Measurements from ENCODE around the gene HAGH. TPM values are rescaled to one million over a fixed set of nuclear protein-coding genes. Genes with fewer than 3 reads are reported as not detected.

Gene HAGH
- total RNA-seq (2021): 36.0 to 43.1 TPM (median 38.2 TPM) in 3 replicates
- percentile 46 among the genes with signal in this experiment for Bru-seq, nascent RNA
- long read RNA-seq, experiment 1, transcript HAGH-201 (10 exons, 1,257 nt): minor isoform, 16 of 60 reads
- long read RNA-seq, experiment 1, transcript HAGH-202 (9 exons, 2,984 nt): major isoform, 27 of 60 reads
- long read RNA-seq, experiment 1, partial matches to known transcripts: 8 of 60 reads
- long read RNA-seq, experiment 1, other reads (novel, unspliced or antisense): 9 of 60 reads
- long read RNA-seq, experiment 2, transcript HAGH-202 (9 exons, 2,984 nt): major isoform, 17 of 51 reads
- long read RNA-seq, experiment 2, transcript HAGH-201 (10 exons, 1,257 nt): minor isoform, 5 of 51 reads
- long read RNA-seq, experiment 2, partial matches to known transcripts: 8 of 51 reads
- long read RNA-seq, experiment 2, other reads (novel, unspliced or antisense): 18 of 51 reads
- long read RNA-seq, experiment 3, partial matches to known transcripts: 2 of 2 reads
- long read RNA-seq, experiment 3, other reads (novel, unspliced or antisense): 0 of 2 reads

DNA sequence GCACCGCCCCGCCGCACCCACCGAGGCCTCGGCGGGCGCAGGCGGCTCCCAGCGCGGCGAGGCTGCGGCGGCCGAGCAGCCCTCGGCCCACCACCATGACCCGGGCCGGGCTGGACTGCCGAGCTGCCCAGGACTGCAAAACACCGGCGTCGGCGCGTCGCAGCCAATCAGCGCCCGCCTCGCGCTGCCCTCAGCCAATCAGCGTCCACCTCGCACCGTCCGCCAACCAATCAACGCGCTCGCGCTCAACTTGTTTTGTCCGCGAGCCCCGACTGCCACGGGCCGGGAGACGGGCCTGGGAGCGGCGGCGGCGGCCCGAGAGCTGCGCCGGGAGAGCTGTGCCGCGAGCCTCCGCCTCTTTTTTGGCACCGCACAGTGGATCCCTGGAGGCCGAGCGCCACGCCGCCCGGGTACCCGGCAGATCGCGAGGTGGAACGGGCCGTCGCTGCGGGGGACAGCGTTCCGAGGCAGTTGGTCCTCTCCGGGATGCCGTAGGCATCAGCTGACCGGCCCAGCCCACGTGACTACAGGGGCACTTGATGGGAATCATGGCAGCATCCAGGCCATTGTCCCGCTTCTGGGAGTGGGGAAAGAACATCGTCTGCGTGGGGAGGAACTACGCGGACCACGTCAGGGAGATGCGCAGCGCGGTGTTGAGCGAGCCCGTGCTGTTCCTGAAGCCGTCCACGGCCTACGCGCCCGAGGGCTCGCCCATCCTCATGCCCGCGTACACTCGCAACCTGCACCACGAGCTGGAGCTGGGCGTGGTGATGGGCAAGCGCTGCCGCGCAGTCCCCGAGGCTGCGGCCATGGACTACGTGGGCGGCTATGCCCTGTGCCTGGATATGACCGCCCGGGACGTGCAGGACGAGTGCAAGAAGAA, at the start of gene HAGH, which contains the start of gene FAHD1:
TSS of gene HAGH (minus strand) at position 135 of the 883 bp plus-strand sequence. CDS start at position 97, 38 bp downstream.
TSS of gene FAHD1 (plus strand) at position 516 of the 883 bp plus-strand sequence. CDS start at position 549, 33 bp downstream.
- ChIA-PET POLR2A (interaction anchor here (0.6 to 1.1 kb wide), 4 partner anchors 33 to 138 kb away, joined by 3 to 4 read pairs (median 4); partner anchors contain the start of genes IGFALS, NUBP2, RPS2 and SPSB3), CTCF (interaction anchor here (0.5 to 1.6 kb wide), 4 partner anchors 14 to 114 kb away, joined by 3 to 6 read pairs (median 3); partner anchors contain the start of genes NUBP2 and SPSB3)
- DNase-seq (ENCODE audit: low spot score): peak; percentile 92
- Mint-ChIP-seq H3K9me3 (no peaks in the 10 kb centered on the region), H3K27ac (peak within 1 kb of the TSS; percentile 91), H3K4me3 (peak within 1 kb of the TSS; percentile 95), H3K27me3 (ENCODE audit: low read depth) (peaks cover 2% of the 10 kb centered on the region; the same call in 1 of the 2 replicates), H3K36me3 (no peaks in the 10 kb centered on the region), H3K4me1 (peaks cover 19% of the 10 kb centered on the region)
- peak; percentile 88 for ATAC-seq
- TF ChIP-seq SP1 (CRISPR knock-in tag; conservative IDR thresholded peaks at IDR 0.05) (peak; percentile 56; the same call in 1 of the 2 replicates), ESRRA (CRISPR knock-in tag; IDR thresholded peaks at IDR 0.05; ENCODE audit: borderline replicate concordance) (peak; percentile 91), ATF1 (CRISPR knock-in tag; IDR thresholded peaks at IDR 0.05) (peak; percentile 92; the same call in 1 of the 2 replicates), FOXK1 (CRISPR knock-in tag; IDR thresholded peaks at IDR 0.05) (peak; percentile 96), OVOL2 (CRISPR knock-in tag; IDR thresholded peaks at IDR 0.05; ENCODE audit: borderline replicate concordance) (no peak), USF1 (CRISPR knock-in tag; IDR thresholded peaks at IDR 0.05) (peak; percentile 100), TP53 (CRISPR knock-in tag; IDR thresholded peaks at IDR 0.05) (no peak), NFE2L1 (CRISPR knock-in tag; IDR thresholded peaks at IDR 0.05) (0 out of 2 replicates have a peak, but pooled peaks have one; percentile 73), ZNF671 (CRISPR knock-in tag; IDR thresholded peaks at IDR 0.05) (no peak), HMGA2 (CRISPR knock-in tag; IDR thresholded peaks at IDR 0.05) (no peak), CREM (CRISPR knock-in tag; IDR thresholded peaks at IDR 0.05) (peak; percentile 73; the same call in 1 of the 2 replicates), ZNF121 (CRISPR knock-in tag; IDR thresholded peaks at IDR 0.05) (no peak), TEAD1 (CRISPR knock-in tag; IDR thresholded peaks at IDR 0.05) (peak; percentile 75; the same call in 1 of the 2 replicates), SMAD3 (CRISPR knock-in tag; IDR thresholded peaks at IDR 0.05; ENCODE audit: borderline replicate concordance) (no peak), PRRX2 (CRISPR knock-in tag; IDR thresholded peaks at IDR 0.05) (no peak), PREB (CRISPR knock-in tag; IDR thresholded peaks at IDR 0.05; ENCODE audit: borderline replicate concordance) (no peak; the same call in none of the 2 replicates), USF2 (CRISPR knock-in tag; IDR thresholded peaks at IDR 0.05) (peak; percentile 100)
- TF ChIP-seq, protein P1, sequence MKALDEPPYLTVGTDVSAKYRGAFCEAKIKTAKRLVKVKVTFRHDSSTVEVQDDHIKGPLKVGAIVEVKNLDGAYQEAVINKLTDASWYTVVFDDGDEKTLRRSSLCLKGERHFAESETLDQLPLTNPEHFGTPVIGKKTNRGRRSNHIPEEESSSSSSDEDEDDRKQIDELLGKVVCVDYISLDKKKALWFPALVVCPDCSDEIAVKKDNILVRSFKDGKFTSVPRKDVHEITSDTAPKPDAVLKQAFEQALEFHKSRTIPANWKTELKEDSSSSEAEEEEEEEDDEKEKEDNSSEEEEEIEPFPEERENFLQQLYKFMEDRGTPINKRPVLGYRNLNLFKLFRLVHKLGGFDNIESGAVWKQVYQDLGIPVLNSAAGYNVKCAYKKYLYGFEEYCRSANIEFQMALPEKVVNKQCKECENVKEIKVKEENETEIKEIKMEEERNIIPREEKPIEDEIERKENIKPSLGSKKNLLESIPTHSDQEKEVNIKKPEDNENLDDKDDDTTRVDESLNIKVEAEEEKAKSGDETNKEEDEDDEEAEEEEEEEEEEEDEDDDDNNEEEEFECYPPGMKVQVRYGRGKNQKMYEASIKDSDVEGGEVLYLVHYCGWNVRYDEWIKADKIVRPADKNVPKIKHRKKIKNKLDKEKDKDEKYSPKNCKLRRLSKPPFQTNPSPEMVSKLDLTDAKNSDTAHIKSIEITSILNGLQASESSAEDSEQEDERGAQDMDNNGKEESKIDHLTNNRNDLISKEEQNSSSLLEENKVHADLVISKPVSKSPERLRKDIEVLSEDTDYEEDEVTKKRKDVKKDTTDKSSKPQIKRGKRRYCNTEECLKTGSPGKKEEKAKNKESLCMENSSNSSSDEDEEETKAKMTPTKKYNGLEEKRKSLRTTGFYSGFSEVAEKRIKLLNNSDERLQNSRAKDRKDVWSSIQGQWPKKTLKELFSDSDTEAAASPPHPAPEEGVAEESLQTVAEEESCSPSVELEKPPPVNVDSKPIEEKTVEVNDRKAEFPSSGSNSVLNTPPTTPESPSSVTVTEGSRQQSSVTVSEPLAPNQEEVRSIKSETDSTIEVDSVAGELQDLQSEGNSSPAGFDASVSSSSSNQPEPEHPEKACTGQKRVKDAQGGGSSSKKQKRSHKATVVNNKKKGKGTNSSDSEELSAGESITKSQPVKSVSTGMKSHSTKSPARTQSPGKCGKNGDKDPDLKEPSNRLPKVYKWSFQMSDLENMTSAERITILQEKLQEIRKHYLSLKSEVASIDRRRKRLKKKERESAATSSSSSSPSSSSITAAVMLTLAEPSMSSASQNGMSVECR (CRISPR knock-in tag; IDR thresholded peaks at IDR 0.05; ENCODE audit: borderline replicate concordance): peak; percentile 87; the same call in 1 of the 2 replicates
- TF ChIP-seq, protein P2, sequence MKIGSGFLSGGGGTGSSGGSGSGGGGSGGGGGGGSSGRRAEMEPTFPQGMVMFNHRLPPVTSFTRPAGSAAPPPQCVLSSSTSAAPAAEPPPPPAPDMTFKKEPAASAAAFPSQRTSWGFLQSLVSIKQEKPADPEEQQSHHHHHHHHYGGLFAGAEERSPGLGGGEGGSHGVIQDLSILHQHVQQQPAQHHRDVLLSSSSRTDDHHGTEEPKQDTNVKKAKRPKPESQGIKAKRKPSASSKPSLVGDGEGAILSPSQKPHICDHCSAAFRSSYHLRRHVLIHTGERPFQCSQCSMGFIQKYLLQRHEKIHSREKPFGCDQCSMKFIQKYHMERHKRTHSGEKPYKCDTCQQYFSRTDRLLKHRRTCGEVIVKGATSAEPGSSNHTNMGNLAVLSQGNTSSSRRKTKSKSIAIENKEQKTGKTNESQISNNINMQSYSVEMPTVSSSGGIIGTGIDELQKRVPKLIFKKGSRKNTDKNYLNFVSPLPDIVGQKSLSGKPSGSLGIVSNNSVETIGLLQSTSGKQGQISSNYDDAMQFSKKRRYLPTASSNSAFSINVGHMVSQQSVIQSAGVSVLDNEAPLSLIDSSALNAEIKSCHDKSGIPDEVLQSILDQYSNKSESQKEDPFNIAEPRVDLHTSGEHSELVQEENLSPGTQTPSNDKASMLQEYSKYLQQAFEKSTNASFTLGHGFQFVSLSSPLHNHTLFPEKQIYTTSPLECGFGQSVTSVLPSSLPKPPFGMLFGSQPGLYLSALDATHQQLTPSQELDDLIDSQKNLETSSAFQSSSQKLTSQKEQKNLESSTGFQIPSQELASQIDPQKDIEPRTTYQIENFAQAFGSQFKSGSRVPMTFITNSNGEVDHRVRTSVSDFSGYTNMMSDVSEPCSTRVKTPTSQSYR (CRISPR knock-in tag; IDR thresholded peaks at IDR 0.05): peak; percentile 69; the same call in 1 of the 2 replicates
- TF ChIP-seq, protein P3, sequence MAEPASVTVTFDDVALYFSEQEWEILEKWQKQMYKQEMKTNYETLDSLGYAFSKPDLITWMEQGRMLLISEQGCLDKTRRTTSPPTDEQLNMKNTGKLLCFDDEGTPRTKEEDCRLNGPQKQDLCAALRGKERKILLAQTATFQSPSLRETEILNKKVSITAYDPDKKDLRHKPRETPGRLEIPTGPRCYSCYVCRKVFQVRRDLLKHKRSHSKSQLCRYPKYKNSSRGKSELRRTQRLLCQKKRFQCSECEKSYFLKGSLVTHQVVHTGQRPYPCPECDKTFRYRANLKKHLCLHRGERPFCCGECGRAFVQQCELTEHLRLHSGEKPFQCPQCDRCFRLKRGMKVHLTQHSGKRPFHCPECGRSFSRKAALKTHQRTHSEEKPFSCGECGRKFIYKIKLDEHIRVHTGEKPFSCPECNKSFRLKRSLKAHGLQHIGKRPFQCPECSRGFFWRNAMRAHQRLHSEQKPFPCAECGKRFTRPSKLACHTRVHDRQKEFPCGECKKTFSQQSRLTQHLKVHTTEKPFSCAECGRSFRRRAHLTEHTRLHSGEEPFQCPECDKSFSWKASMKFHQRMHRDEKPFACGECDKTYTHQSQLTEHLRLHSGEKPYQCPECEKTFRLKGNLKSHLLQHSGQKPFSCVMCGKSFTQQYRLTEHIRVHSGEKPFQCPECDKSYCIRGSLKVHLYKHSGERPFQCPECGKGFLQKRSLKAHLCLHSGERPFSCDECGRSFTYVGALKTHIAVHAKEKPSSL (CRISPR knock-in tag; conservative IDR thresholded peaks at IDR 0.05): no peak

All from WTC11 (cell line).